ENCODE data around the gene HCN3. TPM values are rescaled to one million over a fixed set of nuclear protein-coding genes. Genes with fewer than 3 reads are reported as not detected.

HCN3 gene
- total RNA-seq, 1 donor from 2014 or later = 2.5 TPM

DNA sequence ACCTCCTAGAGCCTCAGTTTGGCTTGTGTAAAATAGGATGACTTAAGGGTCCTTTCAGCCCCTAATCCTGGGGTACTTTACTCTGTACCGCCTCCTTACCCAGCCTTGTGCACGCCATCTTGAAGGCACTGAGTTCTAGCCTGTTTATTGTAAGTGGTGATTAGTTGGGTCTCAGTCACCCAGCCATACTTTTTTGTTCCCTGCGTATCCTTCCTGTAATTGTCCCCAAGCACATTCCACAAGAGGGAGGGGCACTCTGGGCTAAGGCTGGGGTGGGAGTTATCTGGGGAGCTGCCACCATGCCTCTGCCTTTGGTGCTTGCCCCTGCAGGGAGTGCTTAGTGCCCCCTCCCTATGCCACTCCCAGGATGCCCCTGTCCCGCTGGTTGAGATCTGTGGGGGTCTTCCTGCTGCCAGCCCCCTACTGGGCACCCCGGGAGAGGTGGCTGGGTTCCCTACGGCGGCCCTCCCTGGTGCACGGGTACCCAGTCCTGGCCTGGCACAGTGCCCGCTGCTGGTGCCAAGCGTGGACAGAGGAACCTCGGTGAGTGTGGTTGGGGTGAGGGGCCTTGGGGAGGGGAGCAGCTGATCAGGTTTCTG lies 32.3 kb downstream of the HCN3 start:
- Mint-ChIP-seq H3K36me3 (ENCODE audit: low read depth) (peaks cover 31% of the 10 kb centered on the region), H3K9me3 (no peaks in the 10 kb centered on the region)
- intact Hi-C loops (cut with micrococcal nuclease) = loop anchor here (2.0 kb wide), 1 partner anchor 379 kb away; the partner anchor contains the start of genes DAP3 and YY1AP1

DNA sequence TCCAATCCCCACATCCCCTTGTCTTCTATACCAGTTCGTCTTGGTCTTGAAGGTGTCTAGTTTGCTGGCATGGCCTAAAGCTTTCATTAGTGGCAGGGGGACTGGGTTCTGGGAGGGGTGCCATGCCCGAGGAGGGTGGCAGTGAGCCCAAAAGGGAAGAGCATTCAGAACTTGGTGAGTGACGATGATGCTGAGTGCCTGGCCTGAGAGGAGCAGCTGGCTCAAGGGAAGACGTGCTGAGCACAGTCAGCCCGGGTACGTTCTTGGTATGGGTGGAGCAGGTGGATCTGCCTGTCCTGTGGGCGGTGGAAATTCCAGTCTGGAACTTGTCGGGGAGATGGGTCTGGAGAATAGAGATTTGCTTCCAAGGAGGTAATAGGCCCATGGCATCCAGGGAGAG lies 36.0 kb downstream of the HCN3 start:
- H3K27ac Mint-ChIP-seq = peak overlapping the region; percentile 24
- H3K4me1 Mint-ChIP-seq (ENCODE audit: low read depth) = peaks cover 41% of the 10 kb centered on the region
- H3K9me3 Mint-ChIP-seq = no peaks in the 10 kb centered on the region
- no peak for DNase-seq (ENCODE audit: low spot score)
- H3K4me3 Mint-ChIP-seq = no peak overlapping the region
- no peaks in the 10 kb centered on the region for H3K27me3 Mint-ChIP-seq (ENCODE audit: insufficient read depth)
- intact Hi-C loops (cut with micrococcal nuclease) = no loop called here
- H3K36me3 Mint-ChIP-seq (ENCODE audit: low read depth) = peaks cover 43% of the 10 kb centered on the region

More for the DNA sequence above, 32.3 kb downstream of the HCN3 start:
- H3K4me3 Mint-ChIP-seq = peak overlapping the region; percentile 92
- H3K27me3 Mint-ChIP-seq (ENCODE audit: insufficient read depth) = no peaks in the 10 kb centered on the region
- DNase-seq (ENCODE audit: low spot score) = no peak
- H3K4me1 Mint-ChIP-seq (ENCODE audit: low read depth) = peaks cover 38% of the 10 kb centered on the region
- peak overlapping the region; percentile 93 for H3K27ac Mint-ChIP-seq

DNA sequence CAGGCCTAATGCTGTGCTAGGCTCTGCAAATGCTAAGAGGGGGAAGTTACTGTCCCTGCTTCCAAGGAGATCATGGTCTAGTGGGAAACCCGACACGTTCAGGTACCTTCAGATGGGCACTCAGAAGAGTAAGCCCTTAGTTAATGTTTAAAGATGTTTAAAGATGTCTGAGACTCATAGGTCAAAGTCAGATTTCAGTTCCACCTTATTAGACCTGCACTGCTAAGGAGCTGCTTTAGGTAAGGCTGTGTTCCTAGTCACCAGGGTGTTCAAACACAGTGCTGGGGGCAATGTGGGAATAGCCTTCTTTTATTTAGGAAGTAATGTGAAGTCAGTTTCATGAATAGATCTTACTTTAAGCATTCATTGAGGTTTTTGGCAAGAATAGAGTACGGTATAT lies 39.7 kb downstream of the HCN3 start:
- Mint-ChIP-seq H3K36me3 (ENCODE audit: low read depth) (peaks cover 35% of the 10 kb centered on the region), H3K9me3 (no peaks in the 10 kb centered on the region), H3K27me3 (ENCODE audit: insufficient read depth) (no peaks in the 10 kb centered on the region), H3K4me1 (ENCODE audit: low read depth) (peaks cover 49% of the 10 kb centered on the region), H3K4me3 (no peak overlapping the region), H3K27ac (no peak overlapping the region)
- intact Hi-C loops (cut with micrococcal nuclease) = no loop called here
- no peak for DNase-seq (ENCODE audit: low spot score)

DNA sequence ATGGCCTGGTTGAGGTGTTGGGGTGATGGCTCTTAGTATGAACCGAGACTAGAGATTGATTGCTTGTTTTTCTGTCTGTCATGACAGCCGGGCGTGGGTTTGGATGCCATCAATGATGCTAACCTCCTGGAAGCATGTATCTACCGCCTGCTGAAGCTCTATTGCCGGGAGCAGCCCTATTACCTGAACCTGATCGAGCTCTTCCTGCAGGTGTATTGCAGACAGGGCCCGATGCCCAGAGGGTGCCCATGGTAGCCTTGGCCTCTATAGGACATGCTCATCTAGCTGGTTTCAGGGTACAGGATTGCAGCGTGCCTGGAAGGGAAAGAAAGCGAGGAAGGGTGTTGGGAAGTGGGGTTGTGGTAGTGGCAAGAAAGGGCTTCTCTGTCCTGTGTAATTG lies 40.8 kb downstream of the HCN3 start:
- intact Hi-C loops (cut with micrococcal nuclease) = no loop called here
- DNase-seq (ENCODE audit: low spot score) = no peak
- Mint-ChIP-seq H3K4me3 (no peak overlapping the region), H3K36me3 (ENCODE audit: low read depth) (peaks cover 29% of the 10 kb centered on the region), H3K27me3 (ENCODE audit: insufficient read depth) (no peaks in the 10 kb centered on the region), H3K4me1 (ENCODE audit: low read depth) (peaks cover 48% of the 10 kb centered on the region), H3K27ac (no peak overlapping the region), H3K9me3 (no peaks in the 10 kb centered on the region)

DNA sequence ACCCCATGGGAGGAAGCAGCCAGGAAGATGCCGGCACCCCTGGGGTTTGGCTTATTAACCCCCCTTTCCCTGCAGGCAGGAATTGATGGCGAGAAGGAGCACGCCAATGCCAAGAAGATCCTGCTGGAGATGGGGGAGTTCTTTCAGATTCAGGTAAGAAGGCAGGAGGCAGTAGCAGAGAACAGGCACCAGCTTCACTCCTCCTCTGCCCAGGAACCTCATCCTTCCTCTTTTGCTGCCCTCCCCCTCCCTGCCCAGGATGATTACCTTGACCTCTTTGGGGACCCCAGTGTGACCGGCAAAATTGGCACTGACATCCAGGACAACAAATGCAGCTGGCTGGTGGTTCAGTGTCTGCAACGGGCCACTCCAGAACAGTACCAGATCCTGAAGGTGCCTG lies 42.3 kb downstream of the HCN3 start:
- DNase-seq (ENCODE audit: low spot score) = no peak
- peaks cover 21% of the 10 kb centered on the region for H3K36me3 Mint-ChIP-seq (ENCODE audit: low read depth)
- H3K27ac Mint-ChIP-seq = no peak overlapping the region
- H3K9me3 Mint-ChIP-seq = no peaks in the 10 kb centered on the region
- H3K4me3 Mint-ChIP-seq = no peak overlapping the region
- intact Hi-C loops (cut with micrococcal nuclease) = no loop called here
- H3K4me1 Mint-ChIP-seq (ENCODE audit: low read depth) = peaks cover 42% of the 10 kb centered on the region
- H3K27me3 Mint-ChIP-seq (ENCODE audit: insufficient read depth) = no peaks in the 10 kb centered on the region

DNA sequence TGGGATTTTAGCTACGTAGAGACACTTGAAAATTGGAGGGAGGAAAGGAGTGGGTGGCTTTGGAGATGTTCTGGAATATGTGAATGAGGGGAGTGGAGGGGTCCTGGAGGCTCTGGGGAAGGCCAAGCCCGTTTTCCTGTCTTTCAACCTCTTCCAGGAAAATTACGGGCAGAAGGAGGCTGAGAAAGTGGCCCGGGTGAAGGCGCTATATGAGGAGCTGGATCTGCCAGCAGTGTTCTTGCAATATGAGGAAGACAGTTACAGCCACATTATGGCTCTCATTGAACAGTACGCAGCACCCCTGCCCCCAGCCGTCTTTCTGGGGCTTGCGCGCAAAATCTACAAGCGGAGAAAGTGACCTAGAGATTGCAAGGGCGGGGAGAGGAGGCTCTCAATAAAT lies 43.0 kb downstream of the HCN3 start:
- intact Hi-C loops (cut with micrococcal nuclease) = loop anchor here (5.0 to 10.0 kb wide), 6 partner anchors 178 to 1645 kb away; partner anchors contain the start of genes ARHGEF2, DPM3, ILF2 and NPR1

DNA sequence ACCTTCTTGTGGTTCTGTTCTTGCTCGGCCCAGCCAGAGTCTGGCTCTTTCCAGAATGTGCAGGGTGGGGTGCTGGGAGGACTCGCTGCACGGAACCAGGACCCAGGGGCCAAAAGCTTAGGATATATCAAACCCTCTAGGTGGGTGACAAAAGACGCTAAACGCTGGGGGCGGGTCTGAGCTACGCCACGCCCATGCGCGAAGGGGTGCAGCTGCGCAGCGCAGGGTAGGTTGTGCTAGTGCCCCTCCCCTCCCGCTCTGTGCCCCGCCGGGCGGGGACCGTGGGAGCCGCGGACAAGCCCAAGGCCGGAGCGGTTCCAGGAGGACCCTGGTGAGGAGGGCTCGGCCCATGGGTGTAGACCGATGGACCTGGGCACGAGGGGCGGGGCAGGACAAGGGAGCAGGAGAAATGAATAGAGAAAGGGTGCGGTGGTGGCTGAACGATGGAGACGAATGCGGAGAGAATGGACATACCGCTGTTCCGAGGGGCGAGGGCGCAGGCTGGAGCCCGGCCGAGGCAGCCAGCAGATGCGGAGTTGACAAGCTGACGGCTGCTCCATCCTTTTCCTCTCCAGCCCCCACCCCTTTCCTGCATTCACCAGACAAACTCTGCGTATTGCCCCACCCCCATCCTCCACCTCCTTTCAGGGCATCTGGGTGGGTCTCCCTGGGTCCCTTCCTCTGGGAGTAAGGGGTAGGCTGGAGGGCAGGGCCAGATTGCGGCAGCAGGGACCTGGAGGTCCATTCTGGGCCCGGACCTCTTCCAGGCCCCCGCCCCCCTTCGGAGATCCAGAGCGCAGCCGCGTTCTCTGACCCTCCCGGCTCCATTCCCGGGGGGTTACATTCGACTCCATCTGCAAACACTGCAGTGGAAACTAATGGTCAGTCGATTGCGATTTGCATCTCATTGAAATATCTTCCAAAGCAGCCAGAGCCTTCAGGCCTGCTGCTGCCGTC lies 43.7 kb downstream of the HCN3 start, which contains the start of gene RUSC1:
RUSC1 (plus strand) TSS at position 234 of the 957 bp plus-strand sequence. CDS start 880 bp downstream, outside the sequence.
- no peak within 1 kb of the TSS for H3K27ac Mint-ChIP-seq
- peak within 1 kb of the TSS; percentile 51 for H3K4me3 Mint-ChIP-seq

More for the DNA sequence above, 43.0 kb downstream of the HCN3 start:
- Mint-ChIP-seq H3K36me3 (ENCODE audit: low read depth) (peaks cover 21% of the 10 kb centered on the region), H3K27me3 (ENCODE audit: insufficient read depth) (no peaks in the 10 kb centered on the region), H3K27ac (no peak overlapping the region), H3K9me3 (no peaks in the 10 kb centered on the region), H3K4me1 (ENCODE audit: low read depth) (peaks cover 42% of the 10 kb centered on the region), H3K4me3 (peak overlapping the region; percentile 51)
- no peak for DNase-seq (ENCODE audit: low spot score)

DNA sequence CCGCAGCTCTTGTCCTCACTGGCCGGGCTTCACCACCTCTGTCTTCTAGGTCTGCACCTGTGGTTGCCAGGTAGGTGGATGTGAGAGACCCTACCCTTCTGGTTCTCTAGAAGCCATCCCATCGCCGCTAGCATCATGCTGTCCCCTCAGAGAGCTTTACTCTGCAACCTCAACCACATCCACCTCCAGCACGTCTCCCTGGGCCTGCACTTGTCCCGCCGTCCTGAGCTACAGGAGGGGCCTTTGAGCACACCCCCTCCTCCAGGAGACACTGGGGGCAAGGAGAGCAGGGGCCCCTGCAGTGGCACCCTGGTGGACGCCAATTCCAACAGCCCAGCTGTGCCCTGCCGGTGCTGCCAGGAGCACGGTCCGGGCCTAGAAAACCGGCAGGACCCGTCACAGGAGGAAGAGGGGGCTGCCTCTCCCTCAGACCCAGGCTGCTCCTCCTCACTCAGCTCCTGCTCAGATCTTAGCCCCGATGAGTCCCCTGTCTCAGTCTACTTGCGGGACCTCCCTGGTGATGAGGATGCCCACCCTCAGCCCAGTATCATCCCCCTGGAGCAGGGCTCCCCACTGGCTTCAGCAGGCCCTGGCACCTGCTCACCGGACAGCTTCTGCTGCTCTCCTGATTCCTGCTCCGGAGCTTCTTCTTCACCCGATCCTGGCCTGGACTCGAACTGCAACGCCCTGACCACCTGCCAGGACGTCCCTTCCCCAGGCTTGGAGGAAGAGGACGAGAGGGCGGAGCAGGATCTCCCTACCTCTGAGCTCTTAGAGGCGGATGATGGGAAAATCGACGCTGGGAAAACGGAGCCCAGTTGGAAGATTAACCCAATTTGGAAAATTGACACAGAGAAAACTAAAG lies 44.6 kb downstream of the HCN3 start:
- H3K27ac Mint-ChIP-seq = no peak overlapping the region
- peaks cover 18% of the 10 kb centered on the region for H3K36me3 Mint-ChIP-seq (ENCODE audit: low read depth)
- DNase-seq (ENCODE audit: low spot score) = no peak
- peak overlapping the region; percentile 73 for H3K4me3 Mint-ChIP-seq
- no peaks in the 10 kb centered on the region for H3K27me3 Mint-ChIP-seq (ENCODE audit: insufficient read depth)
- H3K9me3 Mint-ChIP-seq = no peaks in the 10 kb centered on the region
- intact Hi-C loops (cut with micrococcal nuclease) = loop anchor here (2.0 to 10.0 kb wide), 7 partner anchors 113 to 1647 kb away; partner anchors contain the start of genes ARHGEF2, DPM3, ILF2 and MTX1
- H3K4me1 Mint-ChIP-seq (ENCODE audit: low read depth) = peaks cover 50% of the 10 kb centered on the region

More for the DNA sequence above, 43.7 kb downstream of the HCN3 start, which contains the start of gene RUSC1:
- H3K9me3 Mint-ChIP-seq = no peaks in the 10 kb centered on the region
- peaks cover 45% of the 10 kb centered on the region for H3K4me1 Mint-ChIP-seq (ENCODE audit: low read depth)
- intact Hi-C loops (cut with micrococcal nuclease) = loop anchor here (5.0 to 10.0 kb wide), 6 partner anchors 179 to 1646 kb away; partner anchors contain the start of genes ARHGEF2, DPM3, ILF2 and NPR1
- H3K36me3 Mint-ChIP-seq (ENCODE audit: low read depth) = peaks cover 21% of the 10 kb centered on the region
- H3K27me3 Mint-ChIP-seq (ENCODE audit: insufficient read depth) = no peaks in the 10 kb centered on the region
- DNase-seq (ENCODE audit: low spot score) = peak; percentile 71

DNA sequence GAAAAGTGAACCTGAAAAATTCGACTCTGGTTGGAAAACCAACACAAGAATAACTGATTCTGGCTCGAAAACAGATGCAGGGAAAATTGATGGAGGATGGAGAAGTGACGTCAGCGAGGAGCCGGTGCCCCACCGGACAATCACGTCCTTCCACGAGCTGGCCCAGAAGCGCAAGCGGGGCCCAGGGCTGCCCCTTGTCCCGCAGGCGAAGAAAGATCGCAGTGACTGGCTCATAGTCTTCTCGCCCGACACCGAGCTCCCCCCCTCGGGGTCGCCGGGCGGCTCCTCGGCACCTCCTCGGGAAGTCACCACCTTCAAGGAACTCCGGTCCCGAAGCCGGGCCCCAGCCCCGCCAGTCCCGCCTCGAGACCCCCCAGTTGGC lies 45.3 kb downstream of the HCN3 start:
- DNase-seq (ENCODE audit: low spot score) = no peak
- Mint-ChIP-seq H3K36me3 (ENCODE audit: low read depth) (peaks cover 15% of the 10 kb centered on the region), H3K27ac (no peak overlapping the region), H3K27me3 (ENCODE audit: insufficient read depth) (no peaks in the 10 kb centered on the region), H3K4me1 (ENCODE audit: low read depth) (peaks cover 50% of the 10 kb centered on the region), H3K9me3 (no peaks in the 10 kb centered on the region), H3K4me3 (peak overlapping the region; percentile 73)
- intact Hi-C loops (cut with micrococcal nuclease) = loop anchor here (2.0 to 10.0 kb wide), 7 partner anchors 114 to 1648 kb away; partner anchors contain the start of genes ARHGEF2, DPM3, ILF2 and MTX1

DNA sequence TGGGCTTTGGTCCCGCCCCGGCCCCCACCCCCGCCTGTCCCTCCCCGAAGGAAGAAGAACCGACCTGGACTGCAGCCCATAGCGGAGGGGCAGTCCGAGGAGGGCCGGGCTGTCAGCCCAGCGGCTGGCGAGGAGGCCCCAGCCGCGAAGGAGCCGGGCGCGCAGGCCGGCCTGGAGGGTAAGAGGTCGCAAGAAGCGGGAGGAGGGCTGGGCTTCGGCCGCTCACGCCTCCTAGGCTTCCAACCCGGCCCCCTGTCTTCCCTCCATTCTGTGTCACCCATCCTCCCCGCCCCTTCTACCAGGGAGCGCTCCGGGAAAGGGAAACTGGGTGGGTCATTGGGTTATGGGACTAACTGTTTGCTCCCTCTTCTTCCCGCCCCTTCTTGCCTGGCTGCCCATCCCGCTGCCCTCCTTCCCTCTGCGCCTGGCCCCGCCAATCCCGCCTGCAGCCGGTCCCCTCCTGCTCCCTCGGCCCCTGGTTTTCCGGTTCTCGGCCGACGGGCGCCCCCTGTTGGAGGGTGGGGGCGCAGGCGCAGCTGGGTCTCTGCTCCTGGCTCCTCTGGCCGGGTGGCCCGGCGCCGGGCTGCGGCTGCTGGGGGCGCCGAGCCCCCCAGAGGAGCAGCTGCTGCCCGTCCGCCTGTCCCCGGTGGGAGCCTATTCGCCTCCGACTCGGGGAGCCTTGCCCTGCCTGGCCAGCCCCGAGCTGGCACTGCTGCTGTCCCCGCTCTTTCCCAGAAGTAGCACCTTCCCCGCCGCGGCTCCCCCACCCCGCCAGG lies 45.9 kb downstream of the HCN3 start:
- Mint-ChIP-seq H3K36me3 (ENCODE audit: low read depth) (peaks cover 11% of the 10 kb centered on the region), H3K27ac (peak overlapping the region; percentile 58), H3K4me1 (ENCODE audit: low read depth) (peaks cover 49% of the 10 kb centered on the region), H3K9me3 (no peaks in the 10 kb centered on the region), H3K27me3 (ENCODE audit: insufficient read depth) (no peaks in the 10 kb centered on the region), H3K4me3 (peak overlapping the region; percentile 86)
- DNase-seq (ENCODE audit: low spot score) = peak; percentile 83
- intact Hi-C loops (cut with micrococcal nuclease) = loop anchor here (1.0 to 10.0 kb wide), 16 partner anchors 15 to 1648 kb away; partner anchors contain the start of genes ARHGEF2, DPM3, ENTREP3 and FDPS

DNA sequence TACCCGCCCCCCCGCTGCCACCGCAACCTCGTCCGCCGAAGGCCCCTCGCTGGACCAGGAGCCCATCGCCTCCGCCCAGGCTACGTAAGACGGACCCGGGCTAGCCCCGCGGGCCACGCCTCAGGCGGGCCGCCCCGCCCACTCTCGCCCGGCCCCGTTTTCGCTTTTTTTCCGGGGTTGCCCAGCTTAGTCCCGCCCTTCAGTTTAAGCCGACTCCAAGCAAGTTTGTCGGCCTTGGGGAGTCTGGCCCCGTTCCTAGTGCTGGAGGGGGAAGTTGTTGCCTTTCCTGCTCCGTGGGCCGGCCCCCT lies 46.4 kb downstream of the HCN3 start:
- Mint-ChIP-seq H3K4me3 (peak overlapping the region; percentile 86), H3K9me3 (no peaks in the 10 kb centered on the region), H3K27me3 (ENCODE audit: insufficient read depth) (no peaks in the 10 kb centered on the region), H3K4me1 (ENCODE audit: low read depth) (peaks cover 43% of the 10 kb centered on the region), H3K27ac (peak overlapping the region; percentile 75), H3K36me3 (ENCODE audit: low read depth) (peaks cover 7% of the 10 kb centered on the region)
- intact Hi-C loops (cut with micrococcal nuclease) = loop anchor here (1.0 to 10.0 kb wide), 18 partner anchors 15 to 1649 kb away; partner anchors contain the start of genes ARHGEF2, CLK2, DPM3 and ENTREP3
- peak; percentile 83 for DNase-seq (ENCODE audit: low spot score)

Data from activated T-helper 1 cell treated with anti-CD3 and anti-CD28 coated beads, Interleukin-12 subunit alpha, Interleukin-12 subunit beta, Interleukin-2, Interleukin-4 antibody, amounts not matched to agents 30 ng/mL and 10 ng/mL and 1 ng/mL, durations not matched to agents 14 hours and 24 hours and 36 hours (primary cell).